Measurements from ENCODE around the gene FNIP2.
"Not testable (repeated sequence)": the region's sequence is repeated elsewhere in the genome, so short reads cannot be mapped to it uniquely, and the experiment has no call there.

The FNIP2 gene

GRCh38 chr4:158796370-158797140, 27.7 kb downstream of the FNIP2 start:
- no peak for DNase-seq

GRCh38 chr4:158798062-158798461, 29.2 kb downstream of the FNIP2 start:
- DNase-seq: no peak

GRCh38 chr4:158799013-158799770, 30.4 kb downstream of the FNIP2 start:
- no peak for DNase-seq

- no peak for DNase-seq
Measured at GRCh38 chr4:158799856-158800255, 31.0 kb downstream of the FNIP2 start.

GRCh38 chr4:158801066-158801465, 32.2 kb downstream of the FNIP2 start:
- no peak for DNase-seq

GRCh38 chr4:158801677-158802076, 32.9 kb downstream of the FNIP2 start:
- no peak for DNase-seq

- no peak for DNase-seq
Measured at GRCh38 chr4:158802914-158803313, 34.1 kb downstream of the FNIP2 start.

- no peak for DNase-seq
Measured at GRCh38 chr4:158805635-158806471, 37.0 kb downstream of the FNIP2 start.

- DNase-seq: no peak
Measured at GRCh38 chr4:158807691-158808090, 38.9 kb downstream of the FNIP2 start.

- no peak for DNase-seq
Measured at GRCh38 chr4:158808399-158808798, 39.6 kb downstream of the FNIP2 start.

- DNase-seq: not testable (repeated sequence)
Measured at GRCh38 chr4:158809208-158809607, 40.4 kb downstream of the FNIP2 start.

GRCh38 chr4:158809611-158810486, 41.0 kb downstream of the FNIP2 start:
- DNase-seq: no peak

GRCh38 chr4:158810487-158811215, 41.8 kb downstream of the FNIP2 start:
- no peak for DNase-seq

GRCh38 chr4:158811216-158811540, 42.4 kb downstream of the FNIP2 start:
- DNase-seq: no peak

- no peak for DNase-seq
Measured at GRCh38 chr4:158811704-158812103, 42.9 kb downstream of the FNIP2 start.

GRCh38 chr4:158812133-158812532, 43.3 kb downstream of the FNIP2 start:
- DNase-seq: no peak

GRCh38 chr4:158812543-158812942, 43.7 kb downstream of the FNIP2 start:
- no peak for DNase-seq

GRCh38 chr4:158813113-158813512, 44.3 kb downstream of the FNIP2 start:
- no peak for DNase-seq

GRCh38 chr4:158814207-158814606, 45.4 kb downstream of the FNIP2 start:
- DNase-seq: no peak

GRCh38 chr4:158814636-158815330, 46.0 kb downstream of the FNIP2 start:
- DNase-seq: no peak

- DNase-seq: no peak
Measured at GRCh38 chr4:158816955-158817354, 48.1 kb downstream of the FNIP2 start.

Measured in stimulated activated CD4-positive, alpha-beta T cell treated with anti-CD3 and anti-CD28 coated beads, Interleukin-12 subunit alpha, Interleukin-12 subunit beta, amount 100 ng/mL, for 4 hours (primary cell).